HG03175 (cell line): Measurements from ENCODE around the gene TRIM10.
"Not testable (repeated sequence)": the region's sequence is repeated elsewhere in the genome, so short reads cannot be mapped to it uniquely, and the experiment has no call there.

Experiments
- ATAC-seq: cut with Tn5 transposase; IDR thresholded peaks from one replicate; pipeline ENCODE4 v1.9.1; 2021; ENCODE audit warnings: mild to moderate bottlenecking, moderate library complexity; ENCODE audit not compliant: unreplicated experiment

The TRIM10 gene

DNA sequence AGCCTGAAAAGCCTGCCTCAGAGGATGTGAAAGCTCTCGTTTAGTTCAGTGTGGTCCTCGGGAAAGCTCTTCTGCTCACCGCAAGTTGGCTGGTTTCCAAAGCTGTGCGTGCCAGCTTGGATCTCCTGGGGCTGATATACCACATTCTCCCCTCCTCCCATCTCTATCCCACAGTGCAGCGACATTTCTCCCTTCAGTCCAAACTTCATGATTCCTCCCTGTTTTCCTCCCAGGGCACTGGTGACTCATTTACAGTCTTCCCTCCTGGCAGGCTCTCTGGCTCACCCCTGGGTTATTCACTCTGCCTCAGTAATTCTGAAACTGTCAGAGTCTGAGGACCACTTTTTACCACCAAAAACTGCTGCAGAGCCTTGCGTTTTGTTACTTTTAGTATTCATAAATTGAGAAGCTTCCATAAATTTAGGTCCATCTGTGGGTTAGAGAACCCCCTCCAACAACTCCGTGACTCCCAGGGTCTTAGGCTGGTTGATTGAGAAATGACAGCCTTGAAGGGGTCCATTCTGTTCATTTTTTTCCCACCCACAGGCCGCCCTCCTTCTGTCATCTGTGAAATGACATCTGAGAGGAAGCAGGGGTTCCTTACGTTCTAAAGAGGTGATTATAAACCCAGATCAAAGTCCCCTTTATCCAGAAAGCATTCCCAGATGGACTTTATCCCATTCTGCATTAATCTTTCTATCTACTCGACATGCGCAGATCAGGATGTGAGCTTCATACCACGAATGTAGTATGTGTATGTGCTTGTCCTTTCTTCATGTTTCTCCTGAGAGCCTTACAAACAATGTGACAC is 6.1 kb downstream of the TRIM10 start:
- ATAC-seq = no peak

DNA sequence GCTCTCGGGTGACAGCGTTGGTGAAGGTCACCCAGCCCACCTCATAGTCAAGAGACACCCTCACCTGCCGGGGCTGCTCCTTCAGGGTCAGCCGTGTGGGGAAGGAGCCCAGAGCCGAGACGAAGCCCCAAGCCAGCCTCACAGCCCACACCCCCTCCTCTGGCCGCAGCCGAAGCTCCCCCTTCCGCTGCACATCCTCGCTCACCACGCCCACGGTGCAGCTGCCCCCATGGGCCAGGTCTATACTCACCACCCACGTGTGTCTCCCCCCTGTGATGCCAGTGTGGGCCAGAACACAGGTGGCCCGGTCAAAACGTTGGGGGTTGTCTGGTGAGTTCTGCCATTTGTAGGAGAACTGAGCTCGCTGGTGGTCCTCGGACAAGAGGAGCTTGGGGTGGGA is 7.0 kb downstream of the TRIM10 start:
- ATAC-seq = no peak

DNA sequence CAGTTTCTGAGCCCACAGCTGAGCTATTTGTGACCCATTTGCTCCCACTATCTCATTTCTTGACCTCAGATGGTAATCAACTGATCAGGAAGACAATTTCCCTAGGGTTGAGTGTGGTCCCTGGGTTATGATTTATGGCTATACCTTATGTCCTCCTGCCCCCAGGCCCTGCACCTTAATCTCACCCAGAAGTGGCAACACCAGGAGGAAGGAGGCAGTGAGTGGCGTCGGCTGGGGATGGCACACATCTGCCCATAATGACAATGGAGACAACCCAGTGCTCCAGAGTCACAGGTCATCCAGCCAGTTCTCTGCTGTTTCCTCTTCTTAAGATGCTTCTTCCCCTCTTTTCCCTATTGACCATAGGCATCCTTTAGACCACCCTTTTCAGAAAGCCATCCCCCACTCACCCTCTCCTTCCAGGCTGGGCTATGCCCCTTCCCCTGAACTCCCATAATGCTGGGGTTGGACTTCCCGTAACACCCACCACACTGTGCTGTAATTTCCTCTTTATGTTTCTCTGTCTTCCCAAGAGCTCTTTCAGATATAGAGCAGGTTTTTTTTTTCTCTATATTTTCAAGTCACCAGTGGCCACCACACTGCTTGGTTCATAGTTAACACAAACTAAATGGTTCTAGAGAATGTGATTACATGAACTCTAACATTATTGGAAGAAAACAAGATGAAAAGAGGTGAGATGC is 8.0 kb downstream of the TRIM10 start:
- no peak for ATAC-seq

DNA sequence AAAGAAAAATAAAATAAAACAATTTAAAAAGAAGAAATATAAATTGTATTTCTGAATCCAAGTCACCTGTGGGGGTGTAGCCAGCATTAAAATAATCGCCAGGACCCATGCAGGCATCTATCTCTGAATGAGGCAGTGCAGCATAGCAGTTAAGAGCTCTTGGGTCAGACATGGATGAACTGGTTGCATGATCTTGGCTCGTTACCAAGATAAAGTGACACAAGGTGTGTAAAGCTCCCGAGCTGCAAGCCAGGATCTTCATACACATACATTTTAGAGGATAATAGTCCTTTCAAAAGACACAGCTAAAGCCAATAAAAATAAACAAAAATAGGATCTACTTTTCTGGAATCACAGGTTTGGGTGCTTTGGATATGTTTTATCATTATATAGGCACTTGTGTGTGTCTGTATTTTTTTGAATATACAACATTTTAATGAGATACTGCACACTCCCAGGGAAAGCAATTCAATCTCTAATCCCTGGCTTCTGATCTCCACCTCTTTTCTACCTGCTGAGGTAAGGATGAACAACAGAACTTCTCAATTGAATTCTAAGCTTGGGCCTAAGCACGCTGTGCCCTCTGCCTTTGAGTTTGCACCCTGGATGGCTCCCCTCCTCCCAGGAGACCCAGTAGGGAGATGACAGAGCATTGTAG is 8.9 kb downstream of the TRIM10 start:
- no peak for ATAC-seq

DNA sequence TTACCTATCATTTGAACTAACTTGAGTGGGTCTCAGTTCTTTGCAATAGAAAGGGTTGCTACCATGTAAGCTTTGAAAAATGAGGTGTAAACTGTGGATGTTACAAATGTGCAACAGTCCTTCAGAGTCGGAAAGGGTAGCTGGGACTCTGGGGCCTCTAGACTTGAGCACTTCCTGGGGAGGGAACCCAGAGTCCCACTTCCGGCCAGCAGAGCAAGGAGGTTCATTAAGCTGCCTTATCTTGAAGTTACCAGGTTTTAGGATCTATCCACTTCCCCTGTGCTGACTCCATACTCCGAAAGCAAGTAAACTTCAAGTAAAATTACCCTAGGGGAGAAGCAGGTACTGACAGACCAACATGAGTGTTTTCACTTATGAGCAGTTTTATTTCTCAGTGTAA is 9.4 kb downstream of the TRIM10 start:
- no peak for ATAC-seq

DNA sequence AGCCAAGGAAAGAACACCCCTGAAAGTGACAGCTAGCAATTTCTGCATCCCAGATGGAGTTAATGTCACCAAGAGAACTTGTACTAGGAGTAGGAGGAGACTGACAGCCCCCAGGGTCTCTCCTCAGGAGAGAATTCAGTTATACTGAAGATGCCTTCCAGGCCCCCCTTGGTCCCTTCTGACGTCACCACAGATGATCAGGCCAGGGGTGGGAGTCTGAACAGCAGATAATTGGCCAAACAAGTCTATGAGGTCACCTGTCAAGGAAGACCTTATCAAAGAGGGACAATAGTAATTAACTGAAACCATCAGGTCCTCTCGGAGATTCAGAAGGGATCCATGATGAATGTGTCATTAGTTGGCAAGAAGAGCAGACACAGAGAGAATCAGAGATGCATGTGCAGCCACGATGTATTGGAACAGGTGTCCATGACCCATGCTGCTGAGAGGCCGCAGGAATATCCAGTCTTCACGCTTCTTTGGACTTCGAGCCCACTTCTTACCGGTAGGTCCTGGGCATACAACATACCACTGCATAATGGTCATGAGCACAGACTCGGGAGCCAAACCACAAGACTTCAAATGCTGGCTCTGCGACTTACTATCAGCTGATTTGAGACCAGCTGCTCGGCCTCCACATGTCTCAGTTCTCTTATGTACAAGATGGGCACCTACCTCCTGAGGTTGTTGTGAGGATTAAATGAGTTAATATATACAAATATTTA is 10.2 kb downstream of the TRIM10 start:
- no peak for ATAC-seq

DNA sequence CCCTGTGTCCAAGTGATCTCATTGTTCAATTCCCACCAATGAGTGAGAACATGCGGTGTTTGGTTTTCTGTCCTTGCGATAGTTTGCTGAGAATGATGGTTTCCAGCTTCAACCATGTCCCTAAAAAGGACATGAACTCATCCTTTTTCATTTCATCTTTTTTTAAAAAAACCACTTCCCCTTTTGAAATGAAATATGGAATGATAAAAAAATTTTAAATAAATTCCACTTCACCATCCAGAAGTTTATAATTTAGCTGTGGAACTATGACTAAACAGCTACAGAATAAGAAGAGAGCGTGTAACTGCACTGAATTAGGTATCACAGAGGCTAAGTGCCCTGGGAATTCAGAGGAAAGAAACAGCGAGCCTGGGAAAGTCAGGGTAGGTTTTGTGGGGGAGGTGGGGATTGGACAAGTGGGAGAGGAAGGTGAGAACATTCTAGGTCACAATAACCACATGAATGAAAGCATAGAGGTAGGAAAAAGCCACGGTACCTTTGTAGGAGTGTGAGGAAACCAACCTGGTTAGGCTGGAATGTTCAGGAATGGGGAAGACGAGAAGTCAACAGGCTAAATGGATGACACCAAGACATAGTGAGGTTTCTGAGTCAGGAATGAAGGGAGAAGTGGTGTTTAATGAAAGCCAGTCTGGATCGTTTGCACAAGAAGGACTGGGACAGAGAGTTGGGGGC is 11.0 kb downstream of the TRIM10 start:
- no peak for ATAC-seq

DNA sequence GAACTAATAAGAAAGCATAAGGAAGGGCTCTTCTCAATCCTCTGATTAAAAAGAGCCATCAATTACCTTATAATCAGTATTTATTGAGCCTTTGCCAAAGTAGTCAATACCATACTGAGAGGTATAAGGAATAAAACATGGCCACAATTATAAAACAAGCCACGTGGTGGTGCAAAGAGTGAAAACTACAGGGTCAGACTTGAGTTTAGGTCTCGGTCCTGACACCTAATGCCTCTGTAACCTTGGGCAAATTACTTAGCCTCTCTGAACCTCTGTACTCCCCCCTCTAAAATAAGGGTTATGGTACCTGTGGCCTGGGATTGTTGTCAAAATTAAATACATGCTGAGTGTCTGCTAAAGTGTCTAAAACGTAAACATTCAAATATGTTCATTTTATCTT is 11.8 kb downstream of the TRIM10 start:
- ATAC-seq = no peak

DNA sequence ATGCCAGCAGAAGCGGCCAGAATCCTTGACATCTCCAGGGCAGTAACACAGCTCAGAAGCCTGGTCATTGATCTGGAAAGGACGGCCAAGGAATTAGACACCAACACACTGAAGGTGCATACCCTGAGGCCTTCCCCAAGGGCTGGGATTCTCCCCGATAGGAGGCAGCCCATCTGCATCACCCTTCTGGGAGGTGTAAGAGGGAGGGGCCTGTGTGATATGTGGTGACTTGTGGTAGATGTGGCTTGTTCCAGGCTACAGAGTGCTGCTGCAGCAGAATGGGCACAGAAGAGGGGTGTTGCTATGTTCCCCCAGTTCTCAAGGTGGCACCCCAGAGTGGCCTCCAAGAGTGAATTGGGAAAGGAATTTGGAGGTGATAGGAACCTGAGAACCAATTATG is 13.9 kb downstream of the TRIM10 start:
- no peak for ATAC-seq

DNA sequence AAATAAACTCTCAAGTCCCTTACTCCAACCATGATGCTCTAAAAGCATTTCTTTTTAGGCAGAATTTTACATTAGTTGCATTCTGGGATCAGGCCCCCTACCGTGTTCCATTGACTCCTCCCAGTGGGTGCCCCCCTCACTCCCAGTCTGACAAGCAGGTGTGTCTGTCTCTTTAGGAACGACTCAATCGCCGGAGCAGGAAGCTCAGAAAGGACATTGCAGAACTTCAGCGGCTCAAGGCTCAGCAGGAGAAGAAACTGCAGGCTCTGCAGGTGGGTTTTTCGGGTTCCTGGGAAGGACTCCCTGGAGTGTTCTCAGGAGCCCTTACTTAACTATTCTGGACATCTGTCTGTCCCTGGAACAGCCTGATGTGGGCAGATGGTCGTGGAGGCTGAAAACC is 15.2 kb downstream of the TRIM10 start:
- no peak for ATAC-seq

DNA sequence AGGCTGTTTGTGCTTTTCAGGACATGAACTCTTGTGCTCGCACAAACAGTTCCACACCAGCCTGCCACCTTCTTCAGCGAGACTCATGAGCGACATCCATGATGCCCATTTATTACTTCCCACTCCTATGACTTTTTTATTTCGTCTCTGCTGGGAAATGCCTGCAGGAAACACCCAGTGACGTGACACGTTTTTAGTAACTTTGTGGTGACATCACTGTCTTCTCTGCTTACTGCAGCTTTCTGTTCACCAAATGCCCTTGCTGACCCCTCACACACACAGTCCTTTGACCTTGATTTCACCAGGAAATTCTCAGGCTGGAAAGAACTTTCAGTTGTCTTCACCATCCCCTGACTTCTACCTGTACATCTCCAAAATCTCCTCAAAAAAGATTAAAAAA is 16.2 kb downstream of the TRIM10 start:
- no peak for ATAC-seq

DNA sequence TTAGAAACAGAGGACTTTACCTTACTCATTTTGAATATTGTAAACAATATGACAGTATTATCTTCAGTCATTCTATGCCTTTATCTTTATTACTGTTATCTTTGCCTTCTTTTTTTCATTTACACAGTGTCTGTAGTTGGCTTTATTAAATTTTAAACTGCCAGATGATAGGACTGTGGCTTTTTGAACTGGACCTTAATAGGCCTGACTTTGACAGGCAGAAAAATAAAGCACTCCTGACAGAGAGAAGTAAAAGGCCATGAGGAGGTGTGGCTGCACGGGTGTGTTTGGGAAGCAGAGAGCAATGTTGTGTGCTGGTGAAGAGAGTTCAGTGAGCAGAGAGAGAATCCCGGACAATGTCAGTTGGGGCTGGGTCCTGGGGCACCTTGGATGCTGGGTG is 17.2 kb downstream of the TRIM10 start:
- ATAC-seq = no peak

DNA sequence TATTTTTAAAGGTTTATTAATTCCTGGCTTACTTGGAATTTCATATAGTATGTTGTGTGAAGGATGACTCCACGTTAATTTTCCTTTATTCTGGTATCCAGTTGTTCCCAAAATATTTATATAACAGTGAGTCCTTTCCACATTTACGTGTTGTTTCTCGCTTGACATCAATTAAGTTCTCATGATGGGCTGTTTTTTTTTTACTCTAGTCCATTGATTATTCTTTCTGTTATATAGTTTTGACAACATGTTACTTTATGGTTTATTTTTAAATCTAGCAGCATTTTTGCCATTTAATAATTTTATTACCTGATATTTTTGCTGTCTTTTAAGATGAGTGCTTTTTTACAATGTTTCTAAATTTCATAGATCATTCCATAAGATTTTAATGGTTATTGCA is 18.3 kb downstream of the TRIM10 start:
- ATAC-seq = no peak

DNA sequence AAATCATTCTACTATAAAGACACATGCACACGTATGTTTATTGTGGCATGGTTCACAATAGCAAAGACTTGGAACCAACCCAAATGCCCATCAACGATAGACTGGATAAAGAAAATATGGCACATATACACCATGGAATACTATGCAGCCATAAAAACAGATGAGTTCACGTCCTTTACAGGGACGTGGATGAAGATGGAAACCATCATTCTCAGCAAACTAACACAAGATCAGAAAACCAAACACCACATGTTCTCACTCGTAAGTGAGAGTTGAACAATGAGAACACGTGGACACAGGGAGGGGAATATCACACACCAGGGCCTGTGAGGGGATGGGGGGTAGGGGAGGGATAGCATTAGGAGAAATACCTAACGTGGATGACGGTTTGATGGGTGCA is 20.8 kb downstream of the TRIM10 start:
- not testable (repeated sequence) for ATAC-seq

DNA sequence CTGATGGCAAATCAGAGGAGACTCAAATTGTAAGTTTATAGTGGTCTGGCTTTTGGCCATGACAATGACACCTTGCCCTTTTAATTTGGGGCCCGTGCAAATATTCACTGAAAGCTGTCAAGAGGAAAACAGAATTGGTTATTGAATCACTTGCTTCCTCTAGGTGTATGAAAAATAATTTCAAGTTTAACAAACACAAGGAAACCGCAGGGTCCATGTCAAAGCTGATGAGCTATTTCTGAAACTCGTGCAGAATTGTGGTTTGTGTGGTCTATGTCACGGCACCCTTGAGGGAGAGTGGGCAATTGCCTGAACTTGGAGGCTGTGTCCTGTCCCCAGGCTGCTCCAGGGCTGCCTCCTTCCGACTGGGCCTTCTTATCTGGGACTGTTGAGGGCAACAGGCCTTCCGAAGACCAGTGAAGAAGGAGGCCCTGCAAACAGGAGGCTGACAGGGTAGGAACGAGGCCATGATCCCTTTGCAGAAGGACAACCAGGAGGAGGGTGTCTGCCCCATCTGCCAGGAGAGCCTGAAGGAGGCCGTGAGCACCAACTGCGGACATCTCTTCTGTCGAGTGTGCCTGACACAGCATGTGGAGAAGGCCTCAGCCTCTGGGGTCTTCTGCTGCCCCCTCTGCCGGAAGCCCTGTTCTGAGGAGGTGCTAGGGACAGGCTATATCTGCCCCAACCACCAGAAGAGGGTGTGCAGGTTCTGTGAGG is 24.3 kb downstream of the TRIM10 start:
- no peak for ATAC-seq

DNA sequence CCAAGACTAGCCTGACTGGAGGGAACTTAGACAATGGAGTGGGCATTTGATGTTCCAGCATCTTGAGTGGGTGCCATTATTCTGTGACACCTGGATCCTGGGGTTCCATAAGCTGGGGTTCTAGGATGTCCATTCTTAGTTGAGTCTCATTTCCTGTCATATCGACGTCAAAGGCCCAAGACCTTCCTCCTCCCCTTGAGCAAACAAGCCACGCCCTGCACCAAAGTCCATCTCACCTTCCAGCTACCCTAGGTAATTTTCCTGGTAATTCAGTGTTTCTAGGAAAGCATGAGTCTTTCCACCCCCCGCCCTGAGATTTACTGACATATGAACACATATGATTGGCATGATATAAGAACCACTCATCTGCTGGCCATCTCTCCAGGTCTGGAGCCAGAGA is 25.3 kb downstream of the TRIM10 start, which contains the start of gene TRIM40:
Gene TRIM40 (plus strand): TSS at position 384 of the 400 bp plus-strand sequence. CDS start 897 bp downstream, outside the sequence.
- ATAC-seq = no peak

DNA sequence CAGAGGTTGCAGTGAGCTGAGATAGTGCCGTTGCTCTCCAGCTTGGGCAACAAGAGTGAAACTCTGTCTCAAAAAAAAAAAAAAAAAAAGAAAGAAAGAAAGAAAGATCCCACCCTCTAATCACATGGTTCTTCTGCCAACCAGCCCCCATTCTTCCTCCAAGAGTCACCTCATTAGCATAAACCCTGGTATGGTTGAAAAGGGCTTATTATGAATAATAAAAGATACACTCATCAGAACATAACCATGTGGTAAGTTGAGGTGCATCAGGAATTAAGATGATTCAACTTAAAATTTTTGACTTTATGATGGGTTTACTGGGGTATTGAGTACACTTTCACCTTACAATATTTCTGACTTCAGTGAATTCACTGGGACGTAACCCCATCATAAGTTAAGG is 25.9 kb downstream of the TRIM10 start:
- no peak for ATAC-seq

DNA sequence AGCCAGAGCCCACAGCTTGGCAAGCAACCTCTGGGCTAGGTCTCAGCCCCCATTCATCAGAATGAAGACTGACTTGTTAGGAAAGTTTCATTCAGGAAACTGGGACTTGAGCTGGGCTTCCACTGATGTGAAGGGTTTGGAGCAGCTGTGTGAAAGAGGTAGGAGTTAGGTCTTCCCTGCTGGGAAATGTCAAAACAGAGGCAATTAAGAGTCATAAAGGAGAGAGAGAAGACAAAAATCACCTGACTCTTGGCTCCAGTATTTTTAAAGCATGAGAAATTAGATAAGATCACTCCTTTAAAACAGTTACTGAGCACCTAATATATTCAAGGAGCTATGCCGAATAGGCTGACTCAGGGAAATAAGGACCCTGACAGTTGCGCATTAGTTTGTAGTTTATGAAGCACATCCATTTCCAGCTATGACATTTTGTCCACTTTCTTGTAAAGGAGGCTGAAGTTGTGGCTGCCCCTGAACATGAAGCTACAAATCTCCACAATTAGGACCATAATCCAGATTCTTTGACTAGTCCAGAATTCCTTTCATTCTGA is 29.0 kb downstream of the TRIM10 start:
- no peak for ATAC-seq
